Left renal pelvis (tissue), 4 donors: Measurements from ENCODE around the gene SCAANT1. TPM values are rescaled to one million over a fixed set of nuclear protein-coding genes. Genes with fewer than 3 reads are reported as not detected.

Source experiments
- DNase-seq, 4 donors: peaks; one replicate each; pipeline ENCODE4 v3.0.0-alpha.2; 2013; ENCODE audit warnings: low read depth in 4 of 4, low spot score in 3 of 4
- polyA plus RNA-seq, 4 donors: library from polyadenylated mRNA; unstranded; fragments of 120-200 nt; gene quantifications; one replicate each; pipeline ENCODE4 v1.2.1, GENCODE V29; 2013; ENCODE audit not compliant: insufficient read length in 4 of 4

Gene SCAANT1
- polyA plus RNA-seq, 4 donors, result 1.2 to 2.2 (median 1.7) TPM; not detected in 1

- DNase-seq, result no peak
These were observed 22.1 kb upstream of the SCAANT1 start for GRCh38 chr3:63934041-63934866.

- no peak for DNase-seq
These were observed 21.3 kb upstream of the SCAANT1 start for GRCh38 chr3:63933459-63933858.

GRCh38 chr3:63932509-63933212 lies 20.5 kb upstream of the SCAANT1 start:
- DNase-seq, result no peak

DNA sequence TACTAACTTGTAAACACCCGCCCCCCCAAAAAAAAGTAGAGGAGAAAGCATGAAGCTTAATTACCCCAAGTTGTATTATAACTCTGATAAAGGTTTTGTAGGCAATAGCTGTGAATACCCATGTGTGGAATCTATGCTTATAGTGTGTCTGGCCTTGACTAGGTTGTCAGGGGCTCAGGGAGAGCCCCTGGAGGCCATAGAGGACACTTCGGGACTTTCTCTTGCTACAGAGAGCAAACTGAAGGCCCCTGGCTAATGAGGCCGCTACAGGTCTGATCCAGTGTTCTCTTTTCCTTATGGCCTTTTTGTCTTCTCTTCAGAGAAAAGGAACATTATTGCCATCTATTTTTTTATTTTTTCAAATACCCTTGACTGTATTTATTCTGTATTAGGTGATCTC lies 19.1 kb upstream of the SCAANT1 start:
- no peak for DNase-seq

- no peak for DNase-seq
These were observed 15.5 kb upstream of the SCAANT1 start for GRCh38 chr3:63927422-63928280.

GRCh38 chr3:63926309-63926708 lies 14.1 kb upstream of the SCAANT1 start:
- DNase-seq, result no peak

GRCh38 chr3:63922491-63923199 lies 10.5 kb upstream of the SCAANT1 start:
- no peak for DNase-seq

DNA sequence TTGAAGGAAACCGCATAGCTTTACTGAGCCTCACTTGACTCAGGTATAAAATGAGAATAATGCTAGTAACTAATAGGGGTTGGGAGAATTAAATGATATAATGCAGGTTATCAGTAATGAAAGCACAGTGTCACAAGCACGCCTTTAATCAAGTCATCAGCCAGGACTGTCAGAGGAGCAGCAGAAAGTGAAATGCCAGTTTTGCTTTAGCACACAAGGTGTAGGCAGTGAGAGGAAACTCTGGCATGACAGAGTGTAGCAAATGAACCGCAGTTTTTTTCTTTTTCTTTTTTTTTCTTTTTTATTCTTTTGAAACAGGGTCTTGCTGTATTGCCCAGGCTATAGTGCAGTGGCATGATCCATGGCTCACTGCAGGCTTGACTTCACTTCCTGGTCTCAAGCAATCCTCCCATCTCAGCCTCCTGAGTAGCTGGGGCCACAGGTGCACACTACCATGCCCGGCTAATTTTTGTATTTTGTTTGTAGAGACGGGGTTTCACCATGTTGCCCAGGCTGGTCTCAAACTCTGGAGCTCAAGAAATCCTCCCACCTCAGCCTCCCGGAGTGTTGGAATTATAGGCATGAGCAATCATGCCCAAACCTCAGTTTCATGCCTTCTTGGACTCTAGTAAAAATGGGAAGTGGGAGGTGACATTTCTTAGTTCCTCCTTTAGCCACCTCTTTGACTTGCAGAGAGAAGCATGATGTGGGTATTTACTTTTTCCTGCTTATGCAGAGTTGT lies 9.7 kb upstream of the SCAANT1 start:
- no peak for DNase-seq

- no peak for DNase-seq
These were observed 7.8 kb upstream of the SCAANT1 start for GRCh38 chr3:63920001-63920400.

DNA sequence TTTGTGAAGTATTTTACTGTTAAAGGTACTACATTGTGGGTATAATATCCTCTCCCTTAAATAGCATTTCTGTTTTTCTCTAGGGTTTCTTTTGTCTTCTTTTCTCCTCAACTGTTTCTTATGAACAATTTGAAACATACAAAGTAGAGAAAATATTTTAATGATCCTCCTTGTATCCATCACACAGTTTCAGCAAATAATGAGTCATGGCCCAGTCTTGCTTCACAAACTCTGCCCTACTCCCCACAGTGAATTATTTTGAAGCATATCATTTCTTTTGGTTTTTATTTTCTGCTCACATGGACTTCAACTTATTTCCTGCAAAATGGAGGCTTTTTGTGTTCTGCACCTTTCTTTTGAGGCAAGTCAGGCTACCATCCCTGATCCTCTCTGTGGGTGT lies 6.1 kb upstream of the SCAANT1 start:
- DNase-seq, result no peak

- DNase-seq, result no peak
These were observed 2.1 kb upstream of the SCAANT1 start for GRCh38 chr3:63914312-63914711.

GRCh38 chr3:63912768-63913588 lies 795 bp upstream of the SCAANT1 start:
- peak in 2 of 4 donors; percentile 36 to 38 for DNase-seq

DNA sequence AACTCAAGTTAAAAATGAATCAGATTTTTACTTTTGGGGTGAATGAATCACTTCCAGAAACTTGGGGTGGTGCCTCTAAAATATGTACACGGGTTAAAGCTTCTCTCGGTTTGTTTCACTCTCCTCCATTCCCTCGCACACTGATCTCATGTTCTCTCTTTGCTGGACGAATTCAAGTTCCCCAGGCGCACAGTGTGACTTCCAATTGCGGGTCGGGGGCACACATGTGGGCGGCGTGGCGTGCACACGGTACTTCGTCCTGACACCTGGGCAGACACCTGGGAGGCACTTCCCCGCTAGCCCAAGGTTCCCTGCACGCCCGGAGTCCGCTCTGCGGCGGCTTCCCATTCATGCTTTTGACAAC lies 692 bp downstream of the SCAANT1 start:
- peak in 1 of 4 donors; percentile 21 for DNase-seq

GRCh38 chr3:63910891-63911290 lies 1.3 kb downstream of the SCAANT1 start:
- DNase-seq, result no peak

DNA sequence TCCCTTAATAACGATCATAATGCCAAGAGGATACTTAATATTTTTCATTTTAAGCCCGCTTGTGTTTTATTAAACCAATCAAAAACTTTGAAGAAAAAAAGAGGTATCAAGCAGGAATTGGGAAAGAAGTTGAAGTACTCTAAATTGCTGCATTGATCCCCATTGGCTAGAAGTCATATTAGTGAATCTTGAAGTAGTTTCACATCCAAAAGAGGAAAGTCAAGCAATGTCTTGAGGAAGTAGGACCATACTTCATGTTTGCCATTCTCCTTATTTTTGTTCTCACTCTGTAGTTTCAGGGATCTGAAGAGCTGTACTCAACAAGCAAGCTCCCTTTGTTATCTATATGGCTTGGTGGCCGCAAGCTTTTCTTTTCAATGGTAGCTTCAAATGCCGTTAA lies 2.2 kb downstream of the SCAANT1 start:
- no peak for DNase-seq

GRCh38 chr3:63909431-63909830 lies 2.8 kb downstream of the SCAANT1 start:
- no peak for DNase-seq

DNA sequence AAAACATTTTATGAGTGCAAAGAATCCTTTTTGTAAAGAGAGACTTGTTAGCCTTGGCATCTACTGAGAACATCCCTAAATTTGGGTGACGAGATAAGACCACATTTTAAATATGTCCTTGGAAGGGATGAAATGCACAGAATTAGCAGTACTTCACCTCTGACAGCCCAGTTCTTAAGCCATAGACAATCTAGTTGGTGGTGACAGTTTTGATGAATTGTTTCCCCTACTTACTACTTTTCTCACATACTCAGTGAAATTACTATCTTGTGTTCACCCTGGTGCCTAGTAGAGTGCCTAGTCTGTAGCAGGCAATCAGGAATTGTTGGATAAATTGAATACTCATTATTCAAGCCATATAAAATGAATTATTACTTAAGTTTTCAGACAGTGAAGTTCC lies 3.4 kb downstream of the SCAANT1 start:
- no peak for DNase-seq

DNA sequence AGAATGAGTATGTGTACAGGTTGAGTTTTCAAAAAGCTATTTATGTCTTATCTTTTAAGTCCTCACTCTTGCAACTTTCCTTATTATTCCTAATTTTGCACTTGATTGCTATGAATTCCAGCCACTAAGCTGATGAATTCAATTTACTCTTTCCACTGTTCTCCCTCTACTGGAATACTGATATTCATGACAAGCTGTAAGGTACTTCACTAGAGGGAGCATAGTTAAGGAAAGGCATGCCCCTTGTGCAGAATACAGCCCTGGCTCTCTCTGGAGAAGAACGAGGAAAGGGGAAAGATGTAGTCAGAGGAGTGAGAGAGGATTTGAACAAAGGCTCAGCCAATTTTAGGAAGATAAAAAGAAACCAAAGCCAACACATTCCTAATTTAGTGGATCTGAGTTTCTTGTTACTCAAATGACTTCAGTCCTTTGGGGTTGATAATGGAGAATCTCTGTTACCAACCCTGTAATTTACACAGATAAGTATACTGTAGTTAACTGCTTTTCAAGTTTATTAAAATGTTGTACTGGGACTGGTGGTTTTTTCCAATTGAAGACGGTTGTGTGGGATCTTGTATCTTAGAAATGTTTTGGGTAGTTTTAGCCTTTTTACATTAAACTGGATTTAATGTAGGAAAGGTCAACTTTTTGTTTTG lies 4.0 kb downstream of the SCAANT1 start:
- no peak for DNase-seq
